H1 (cell line): ENCODE measurements around the gene ADD2. TPM values are rescaled to one million over a fixed set of nuclear protein-coding genes. Genes with fewer than 3 reads are reported as not detected.

Experiments used
- CTCF ChIA-PET: fragments of 300-600 bp; sonication (Branson Sonifier 250); formaldehyde crosslinking; loops from one replicate; lab custom pipeline; 2021; ENCODE audit not compliant: partially characterized antibody; lab: Charles Lee
- POLR2A ChIA-PET: fragments of 300-600 bp; sonication (Branson Sonifier 250); formaldehyde crosslinking; loops from one replicate; lab custom pipeline; 2021; ENCODE audit warnings: inconsistent platforms; ENCODE audit not compliant: partially characterized antibody; lab: Charles Lee
- DNase-seq, 2 experiments: peaks; one replicate each; pipeline versions ENCODE4 v3.0.0 to v3.0.0-alpha.2; 2010 to 2022; ENCODE audit warnings: low spot score in 2 of 2, low read depth in 1 of 2, mixed read lengths in 1 of 2
- FAIRE-seq: peaks from 2 replicates; lab custom pipeline; 2011; peaks lifted over from hg19 to GRCh38; lab: Jason Lieb, UNC
- H2AFZ ChIP-seq: 2 replicates; pipeline ENCODE4 v1.8.1; 2012; ENCODE audit warnings: low read length, inconsistent platforms
- H2AK5ac ChIP-seq: 2 replicates; pipeline ENCODE4 v1.6.1; 2013; ENCODE audit warnings: low read depth, low read length
- H2BK120ac ChIP-seq: replicated peaks from 2 replicates; pipeline ENCODE3; 2013; ENCODE audit warnings: low read depth, low read length, inconsistent platforms
- H2BK12ac ChIP-seq: 2 replicates; pipeline ENCODE4 v1.6.1; 2013; ENCODE audit warnings: low read depth, low read length
- H2BK15ac ChIP-seq: 2 replicates; pipeline ENCODE4 v1.6.1; 2013; ENCODE audit warnings: low read length
- H2BK20ac ChIP-seq: 2 replicates; pipeline ENCODE4 v1.6.1; 2013; ENCODE audit warnings: low read length
- H2BK5ac ChIP-seq: 2 replicates; pipeline ENCODE4 v1.6.1; 2013; ENCODE audit warnings: low read depth, low read length
- H3K14ac ChIP-seq: 2 replicates; pipeline ENCODE4 v1.6.1; 2013; ENCODE audit warnings: inconsistent platforms; ENCODE audit not compliant: insufficient read length
- H3K18ac ChIP-seq: 2 replicates; pipeline ENCODE4 v1.6.1; 2013; ENCODE audit warnings: low read length; ENCODE audit errors: extremely low read depth
- H3K23ac ChIP-seq: 2 replicates; pipeline ENCODE4 v1.6.1; 2013; ENCODE audit warnings: inconsistent platforms; ENCODE audit not compliant: insufficient read length
- H3K23me2 ChIP-seq: 2 replicates; pipeline ENCODE4 v1.6.1; 2013; ENCODE audit warnings: low read depth, low read length
- H3K27ac ChIP-seq: 2 replicates; pipeline ENCODE4 v1.6.1; 2011; ENCODE audit warnings: low read depth, low read length, inconsistent platforms
- H3K27me3 ChIP-seq, 4 experiments: replicated peaks in 1 of 4; 1 replicate in 1 of 4; 2 replicates in 3 of 4; pipeline versions ENCODE4 v1.6.1 to v1.8.1; 2011 to 2013; ENCODE audit warnings: low read length in 3 of 4, mild to moderate bottlenecking in 3 of 4, inconsistent platforms in 2 of 4, mixed read lengths in 2 of 4, moderate library complexity in 1 of 4; ENCODE audit not compliant: control insufficient read depth in 3 of 4, insufficient read depth in 3 of 4; ENCODE audit errors: extremely low read depth in 1 of 4
- H3K36me3 ChIP-seq, 4 experiments: 2 replicates each; pipeline versions ENCODE4 v1.6.1 to v1.8.1; 2011 to 2013; ENCODE audit warnings: mild to moderate bottlenecking in 4 of 4, low read length in 3 of 4, moderate library complexity in 2 of 4, control low read depth in 1 of 4, inconsistent platforms in 1 of 4; ENCODE audit not compliant: insufficient read depth in 4 of 4, control insufficient read depth in 2 of 4
- H3K4ac ChIP-seq: replicated peaks from 2 replicates; pipeline ENCODE3; 2013; ENCODE audit warnings: low read length, low read depth, mixed read lengths, inconsistent platforms; ENCODE audit not compliant: insufficient read length
- H3K4me1 ChIP-seq, 4 experiments: replicated peaks in 1 of 4; 1 replicate in 1 of 4; 2 replicates in 3 of 4; pipeline versions ENCODE4 v1.6.1 to v1.8.1; 2011 to 2013; ENCODE audit warnings: low read length in 3 of 4, inconsistent platforms in 2 of 4, mixed read lengths in 1 of 4; ENCODE audit not compliant: insufficient read depth in 4 of 4, control insufficient read depth in 3 of 4
- H3K4me2 ChIP-seq, 2 experiments: 2 replicates each; pipeline versions ENCODE4 v1.6.1 to v1.8.1; 2011 to 2013; ENCODE audit warnings: low read depth in 2 of 2, low read length in 2 of 2, control low read depth in 1 of 2, inconsistent platforms in 1 of 2, mild to moderate bottlenecking in 1 of 2; ENCODE audit not compliant: insufficient read depth in 1 of 2
- H3K4me3 ChIP-seq, 4 experiments: fragments of 200-600, 300-600 bp in 1 of 4; sonication (generic), shearing (Covaris generic), sonication (Bioruptor Twin) in 1 of 4; 2 replicates each; pipeline versions ENCODE4 v1.5.1 to v1.8.1; 2011 to 2016; ENCODE audit warnings: low read length in 4 of 4, low read depth in 3 of 4, control low read depth in 2 of 4, inconsistent platforms in 2 of 4, mild to moderate bottlenecking in 2 of 4, mixed read lengths in 1 of 4, moderate library complexity in 1 of 4; ENCODE audit not compliant: insufficient read depth in 2 of 4; ENCODE audit errors: extremely low read depth in 1 of 4
- H3K56ac ChIP-seq: replicated peaks from 2 replicates; pipeline ENCODE3; 2013; ENCODE audit warnings: low read depth, mild to moderate bottlenecking, mixed read lengths, low read length, inconsistent platforms; ENCODE audit not compliant: insufficient read length
- H3K79me1 ChIP-seq: 2 replicates; pipeline ENCODE4 v1.6.1; 2013; ENCODE audit warnings: low read depth, low read length, control low read depth
- H3K79me2 ChIP-seq, 2 experiments: 2 replicates each; pipeline versions ENCODE4 v1.6.1 to v1.8.1; 2012 to 2013; ENCODE audit warnings: low read length in 2 of 2, mild to moderate bottlenecking in 2 of 2, inconsistent platforms in 1 of 2; ENCODE audit not compliant: insufficient read depth in 2 of 2, control insufficient read depth in 1 of 2
- H3K9ac ChIP-seq, 4 experiments: replicated peaks in 1 of 4; 1 replicate in 1 of 4; 2 replicates in 3 of 4; pipeline versions ENCODE4 v1.6.1 to v1.8.1; 2011 to 2013; ENCODE audit warnings: low read depth in 3 of 4, low read length in 3 of 4, control low read depth in 2 of 4, mild to moderate bottlenecking in 2 of 4, moderate library complexity in 2 of 4, inconsistent platforms in 1 of 4; ENCODE audit errors: extremely low read depth in 1 of 4
- H3K9me3 ChIP-seq, 2 experiments: 2 replicates each; pipeline versions ENCODE4 v1.6.1 to v1.8.1; 2012 to 2013; ENCODE audit warnings: mild to moderate bottlenecking in 2 of 2, moderate library complexity in 2 of 2, control low read depth in 1 of 2, inconsistent platforms in 1 of 2, low read depth in 1 of 2, low read length in 1 of 2, mixed read lengths in 1 of 2; ENCODE audit not compliant: insufficient read depth in 2 of 2
- H4K20me1 ChIP-seq, 2 experiments: replicated peaks in 1 of 2; 2 replicates each; pipeline versions ENCODE3 to v1.8.1; 2011 to 2013; ENCODE audit warnings: inconsistent platforms in 2 of 2, low read length in 2 of 2, mild to moderate bottlenecking in 1 of 2; ENCODE audit not compliant: insufficient read depth in 2 of 2, control insufficient read depth in 1 of 2
- H4K5ac ChIP-seq: 2 replicates; pipeline ENCODE4 v1.6.1; 2013; ENCODE audit warnings: low read length, low read depth, mixed read lengths, inconsistent platforms; ENCODE audit not compliant: insufficient read length
- H4K8ac ChIP-seq: 2 replicates; pipeline ENCODE4 v1.8.0; 2013; ENCODE audit warnings: mild to moderate bottlenecking, moderate library complexity, low read length, inconsistent platforms; ENCODE audit not compliant: insufficient read depth; ENCODE audit errors: extremely low read depth
- H4K91ac ChIP-seq: replicated peaks from 2 replicates; pipeline ENCODE3; 2013; ENCODE audit warnings: low read length, mixed read lengths, inconsistent platforms; ENCODE audit not compliant: insufficient read length
- BCL11A ChIP-seq, 2 experiments: IDR thresholded peaks; one replicate each; pipeline ENCODE4 v1.6.1; 2011; ENCODE audit warnings: low read depth in 2 of 2, low read length in 2 of 2, mild to moderate bottlenecking in 2 of 2
- CTCF ChIP-seq, 3 experiments: IDR thresholded peaks; 1 replicate in 2 of 3; 2 replicates in 1 of 3; pipeline versions ENCODE4 v1.5.1 to v1.6.1; 2011; ENCODE audit warnings: low read length in 3 of 3, mild to moderate bottlenecking in 3 of 3, inconsistent platforms in 2 of 3, low read depth in 1 of 3, moderate library complexity in 1 of 3; ENCODE audit not compliant: insufficient read depth in 1 of 3; ENCODE audit errors: control extremely low read depth in 1 of 3
- EGR1 ChIP-seq: IDR thresholded peaks from 2 replicates; pipeline ENCODE4 v1.6.1; 2011; ENCODE audit warnings: low read depth, low read length, borderline replicate concordance
- MAX ChIP-seq: IDR thresholded peaks from 2 replicates; pipeline ENCODE4 v1.6.1; 2012; ENCODE audit warnings: inconsistent platforms
- POLR2AphosphoS5 ChIP-seq: IDR thresholded peaks from 2 replicates; pipeline ENCODE4 v1.6.1; 2011; ENCODE audit warnings: low read depth, low read length
- POU5F1 ChIP-seq: IDR thresholded peaks from 2 replicates; pipeline ENCODE4 v1.6.1; 2011; ENCODE audit warnings: low read depth, mild to moderate bottlenecking, low read length, moderate library complexity
- RXRA ChIP-seq: IDR thresholded peaks from 2 replicates; pipeline ENCODE4 v1.6.1; 2011; ENCODE audit warnings: low read depth, mild to moderate bottlenecking, low read length, moderate library complexity; ENCODE audit not compliant: insufficient read depth
- SAP30 ChIP-seq: fragments of 300-600 bp; sonication (generic); IDR thresholded peaks from 2 replicates; pipeline ENCODE4 v1.7.1; 2012; ENCODE audit warnings: low read length, moderate library complexity, mild to moderate bottlenecking, inconsistent platforms; ENCODE audit not compliant: insufficient read depth, insufficient replicate concordance
- SRF ChIP-seq: IDR thresholded peaks from 2 replicates; pipeline ENCODE4 v1.6.1; 2011; ENCODE audit warnings: mild to moderate bottlenecking, low read depth, low read length, moderate library complexity
- WGBS, 2 experiments: shearing (Covaris generic) in 1 of 2; methylation state at CpG; one replicate each; pipeline versions ENCODE4 v1.1.6 to v1.1.7; 2013 to 2015; ENCODE audit warnings: low lambda C conversion rate in 2 of 2, mixed read lengths in 2 of 2, inconsistent platforms in 1 of 2, low coverage in 1 of 2, missing lambda C conversion rate in 1 of 2; ENCODE audit not compliant: insufficient replicate concordance in 2 of 2, insufficient coverage in 1 of 2, insufficient read length in 1 of 2; ENCODE audit errors: extremely low coverage in 1 of 2, missing lambda C conversion rate in 1 of 2; 5-methylcytosine and 5-hydroxymethylcytosine counted together
- polyA plus RNA-seq, 7 experiments: library from polyadenylated mRNA; depleted of rRNA in 3 of 7; stranded (reverse) in 5 of 7; unstranded in 2 of 7; fragments of >200 nt in 5 of 7; fragments of 200-250 nt in 2 of 7; gene quantifications; 1 replicate in 5 of 7; 2 replicates in 1 of 7; 4 replicates in 1 of 7; pipeline versions ENCODE4 v1.2.1 to v1.2.3, GENCODE V29; 2011 to 2013; ENCODE audit warnings: missing spikeins in 2 of 7, mixed read lengths in 2 of 7
- total RNA-seq: library from RNA; stranded (reverse); fragmentation: NEBNext Ultra II Directional; extraction: Animal tissue kit (Norgen Biotek cat#: 25700); gene quantifications from 2 replicates; pipeline ENCODE4 v1.2.1, GENCODE V29; 2021

Gene ADD2
- total and polyA plus RNA-seq, 2 of the 8 experiments (the other 6 are each of a cell fraction or from before 2014, with no cell fraction given): 58.5 to 170 TPM

- H4K8ac ChIP-seq: no peak overlapping the region
- TF ChIP-seq SRF: no peak
- no peak for TF ChIP-seq EGR1
- TF ChIP-seq RXRA: no peak
- TF ChIP-seq MAX: no peak
- no peak for TF ChIP-seq SAP30
- no peak for TF ChIP-seq POU5F1
- TF ChIP-seq POLR2AphosphoS5: no peak
- TF ChIP-seq BCL11A (IDR thresholded peaks at IDR 0.05; ENCODE audit: low read depth in 2 of 2, low read length in 2 of 2): no peak
- no peak for TF ChIP-seq CTCF (IDR thresholded peaks at IDR 0.05; ENCODE audit: control extremely low read depth in 1 of 3, insufficient read depth in 1 of 3, low read depth in 1 of 3, low read length in 3 of 3)
- TF ChIP-seq, all 59 proteins: peak for 0
- no peaks in the 10 kb centered on the region for H3K9me3 ChIP-seq
- H4K5ac ChIP-seq: no peak overlapping the region
- H3K27ac ChIP-seq: no peak overlapping the region
- H3K79me2 ChIP-seq: no peaks in the 10 kb centered on the region
- no peak overlapping the region for H4K91ac ChIP-seq
- no peak overlapping the region for H2BK20ac ChIP-seq
- POLR2A ChIA-PET: no interaction called here
- FAIRE-seq (no peak), DNase-seq (no peak)
- H3K4ac ChIP-seq: no peak overlapping the region
- no peak overlapping the region for H3K4me3 ChIP-seq
- CTCF ChIA-PET: no interaction called here
- no peak overlapping the region for H2AFZ ChIP-seq
- H3K18ac ChIP-seq: no peak overlapping the region
- H4K20me1 ChIP-seq: no peaks in the 10 kb centered on the region
- no peak overlapping the region for H2BK120ac ChIP-seq
- H3K14ac ChIP-seq: no peak overlapping the region
- no peaks in the 10 kb centered on the region; a peak in 2 of 7 replicates for H3K27me3 ChIP-seq
- H3K4me1 ChIP-seq: no peaks in the 10 kb centered on the region
- H3K4me2 ChIP-seq: no peak overlapping the region
- H3K23ac ChIP-seq: no peak overlapping the region
- no peak overlapping the region for H2AK5ac ChIP-seq
- no peak overlapping the region for H2BK15ac ChIP-seq
- no peak overlapping the region for H3K9ac ChIP-seq
- no peaks in the 10 kb centered on the region for H3K36me3 ChIP-seq
- H3K79me1 ChIP-seq: no peaks in the 10 kb centered on the region
- no peak overlapping the region for H3K56ac ChIP-seq
- no peak overlapping the region for H2BK12ac ChIP-seq
- no peak overlapping the region for H2BK5ac ChIP-seq
- WGBS, 2 experiments: 92% methylated on average over 7 of the region's 7 CpGs; no CpG with 5 or more reads in 1 of the 2 experiments
- H3K23me2 ChIP-seq: no peaks in the 10 kb centered on the region
Observed at GRCh38 chr2:70641263-70641784, 126.7 kb downstream of the ADD2 start.
